HG03439 (cell line): Measurements from ENCODE around the gene OSBPL9.
A peak's percentile ranks its signal among the peaks of the same experiment; 100 is the strongest.
"Not testable (repeated sequence)": the region's sequence is repeated elsewhere in the genome, so short reads cannot be mapped to it uniquely, and the experiment has no call there.

Experiments used
- ATAC-seq: cut with Tn5 transposase; IDR thresholded peaks from one replicate; pipeline ENCODE4 v1.9.1; 2021; ENCODE audit warnings: mild to moderate bottlenecking, moderate library complexity; ENCODE audit not compliant: unreplicated experiment

The OSBPL9 gene

DNA sequence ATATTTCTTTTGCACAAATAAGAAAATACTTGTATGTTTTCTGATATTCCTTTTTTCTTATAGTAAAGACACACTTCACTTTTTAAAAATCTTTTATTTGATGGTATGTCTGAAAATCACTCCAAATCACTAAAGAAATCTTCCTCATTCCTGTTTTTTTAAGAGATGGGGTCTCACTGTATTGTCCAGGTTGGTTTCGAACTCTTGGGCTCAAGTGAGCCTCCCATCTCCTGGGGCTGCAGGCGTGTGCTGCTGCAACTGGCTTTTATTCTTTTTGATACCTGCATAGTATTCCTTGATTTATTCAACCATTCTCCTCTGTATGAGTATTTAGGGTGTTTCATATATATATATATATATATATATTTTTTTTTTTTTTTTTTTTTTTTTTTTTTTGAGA is 88.1 kb downstream of the OSBPL9 start:
- ATAC-seq: no peak

DNA sequence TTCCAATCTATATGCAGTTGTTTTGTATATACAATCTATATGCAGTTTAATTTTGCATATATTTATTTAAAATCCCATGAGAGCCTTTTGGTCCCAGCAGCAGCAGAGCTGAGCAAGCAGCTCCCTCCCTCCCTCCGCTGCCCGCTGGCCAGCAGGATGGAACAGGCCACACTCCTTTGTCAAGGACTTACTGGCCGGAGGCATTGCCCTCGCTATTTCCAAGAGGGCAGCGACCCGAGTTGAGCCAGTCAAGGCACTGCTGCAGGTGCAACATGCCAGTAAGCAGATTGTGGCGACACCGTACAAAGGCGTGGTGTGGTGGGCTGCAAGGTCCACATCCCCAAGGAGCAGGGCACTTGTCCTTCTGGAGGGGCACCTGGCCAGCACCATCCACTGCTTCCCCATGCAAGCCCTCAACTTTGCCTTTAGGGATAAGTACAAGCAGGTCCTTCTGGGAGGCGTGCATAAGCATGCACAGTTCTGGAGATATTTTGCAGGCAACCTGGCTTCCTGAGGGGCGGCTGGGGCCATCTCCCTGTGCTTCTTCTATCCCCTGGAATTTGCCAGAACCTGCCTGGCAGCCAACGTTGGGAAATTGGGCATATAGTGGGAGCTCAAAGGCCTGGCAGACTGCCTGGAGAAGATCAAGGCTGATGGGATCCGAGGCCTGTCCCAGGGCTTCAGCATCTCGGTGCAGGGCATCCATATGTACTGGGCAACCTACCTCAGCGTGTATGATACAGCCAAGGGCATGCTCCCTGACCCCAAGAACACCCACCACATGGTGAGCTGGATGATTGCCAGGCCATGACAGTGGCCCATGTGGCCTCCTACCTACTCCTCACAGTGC is 92.2 kb downstream of the OSBPL9 start:
- ATAC-seq: no peak

DNA sequence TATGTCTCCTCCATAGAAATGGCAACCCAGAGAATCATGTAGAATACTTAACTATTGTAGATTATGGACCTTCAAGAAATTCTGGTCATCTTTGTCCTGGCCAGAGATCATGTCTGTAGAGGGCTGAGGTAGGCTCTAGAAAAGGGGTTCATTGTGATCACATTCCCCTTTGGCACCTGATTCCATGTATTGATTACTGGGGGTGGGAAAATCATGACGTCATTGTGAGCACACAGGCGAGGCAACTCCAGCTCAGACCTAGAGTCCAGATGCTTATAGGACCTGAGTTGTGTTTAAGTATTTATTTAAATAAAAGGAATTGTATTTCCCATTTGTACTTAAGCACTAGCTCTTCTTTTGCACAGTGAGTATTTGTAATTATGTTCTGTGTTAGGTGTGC is 93.1 kb downstream of the OSBPL9 start:
- no peak for ATAC-seq

DNA sequence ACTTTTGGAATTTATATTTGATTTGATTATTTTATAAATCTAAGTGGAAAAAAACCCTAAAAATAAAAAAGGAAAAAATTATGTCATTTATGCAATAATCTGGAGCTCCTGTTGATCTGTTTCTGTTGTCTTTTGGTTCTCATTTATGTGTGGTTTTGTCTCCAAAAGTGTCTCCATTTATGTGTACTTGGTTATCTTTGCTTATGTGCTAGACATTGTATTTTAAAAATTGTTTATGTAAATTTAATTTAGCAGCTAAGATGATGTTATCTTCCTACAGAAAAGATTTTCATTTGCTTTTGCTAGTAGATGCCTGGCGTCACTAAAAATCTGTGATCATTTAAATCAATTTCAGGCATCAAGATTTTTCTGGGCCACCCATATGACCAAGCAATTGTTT is 95.7 kb downstream of the OSBPL9 start:
- ATAC-seq: no peak

DNA sequence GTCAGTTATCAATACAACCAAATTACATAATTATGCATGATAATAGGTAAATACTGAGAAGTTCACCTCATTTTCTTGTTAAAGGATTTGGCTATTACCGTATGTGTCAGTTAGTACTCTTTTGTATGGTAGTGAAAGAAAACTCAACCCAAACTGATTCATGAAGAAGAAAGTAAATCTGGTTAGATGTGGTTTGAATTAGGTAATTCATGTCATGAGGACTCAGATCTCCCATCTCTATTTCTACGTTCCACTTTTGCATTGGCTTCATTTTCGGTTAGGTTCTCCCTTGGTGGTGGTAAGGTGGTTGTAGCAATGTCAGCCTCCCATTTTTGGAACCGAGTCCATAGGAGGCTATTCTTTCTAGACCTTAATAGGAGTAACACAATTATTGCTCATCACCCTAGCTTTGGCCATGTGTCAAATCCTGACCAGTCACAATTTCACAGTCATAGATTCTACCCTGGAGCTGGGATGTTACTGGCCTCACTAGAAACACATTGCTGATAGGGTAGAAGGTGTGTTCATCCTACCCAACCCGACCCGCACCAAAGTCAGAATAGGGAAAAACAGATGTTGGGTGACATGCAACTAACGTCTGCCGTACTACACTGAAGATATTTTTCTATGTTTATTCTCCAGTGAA is 97.6 kb downstream of the OSBPL9 start:
- ATAC-seq: no peak

DNA sequence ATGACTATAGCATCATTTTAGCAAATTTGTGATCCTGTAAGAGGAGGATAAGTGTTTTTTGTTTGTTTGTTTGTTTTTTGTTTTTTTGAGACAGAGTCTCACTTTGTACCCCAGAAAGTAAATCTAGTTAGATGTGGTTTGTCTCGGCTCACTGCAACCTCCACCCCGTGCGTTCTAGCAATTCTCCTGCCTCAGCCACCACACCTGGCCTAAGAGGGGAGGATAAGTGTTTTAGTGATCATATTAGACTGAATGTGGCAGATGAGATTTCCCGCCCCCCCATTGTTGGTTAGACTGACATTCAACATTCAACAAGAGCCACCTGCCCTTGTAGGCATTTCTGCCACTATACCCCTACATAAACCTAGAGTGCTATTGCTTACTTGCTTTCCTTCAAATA is 98.5 kb downstream of the OSBPL9 start:
- ATAC-seq: no peak

DNA sequence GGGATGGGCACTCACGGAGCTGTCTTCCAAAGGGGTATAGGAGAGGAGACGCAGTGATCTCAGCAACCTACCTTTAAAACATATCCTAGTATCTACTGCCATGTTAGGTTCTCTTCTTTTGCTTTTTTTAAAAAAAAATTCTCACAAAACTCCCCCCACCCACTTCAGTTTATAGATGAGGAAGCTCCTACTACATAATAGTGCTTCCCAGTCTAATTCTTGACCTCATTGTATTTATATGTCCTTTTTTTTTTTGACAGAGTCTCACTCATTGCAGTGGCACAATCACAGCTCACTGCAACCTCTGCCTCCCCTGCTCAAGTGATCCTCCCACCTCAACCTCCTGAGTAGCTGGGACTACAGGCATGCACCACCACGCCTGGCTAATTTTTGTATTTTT is 99.9 kb downstream of the OSBPL9 start:
- no peak for ATAC-seq

DNA sequence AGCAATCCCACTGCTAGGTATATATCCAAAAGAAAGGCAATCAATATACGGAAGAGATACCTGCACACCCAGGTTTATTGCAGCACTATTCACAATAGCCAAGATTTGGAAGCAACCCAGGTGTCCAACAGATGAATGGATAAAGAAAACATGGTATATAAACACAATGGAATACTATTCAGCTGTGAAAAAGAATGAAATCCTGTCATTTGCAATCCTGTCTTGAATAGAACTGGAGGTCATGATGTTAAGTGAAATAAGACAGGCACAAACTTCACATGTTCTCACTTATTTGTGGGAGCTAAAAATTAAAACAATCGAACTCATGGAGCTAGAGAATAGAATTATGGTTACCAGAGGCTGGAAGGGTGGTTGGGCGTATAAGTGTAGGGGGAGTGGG is 101.0 kb downstream of the OSBPL9 start:
- no peak for ATAC-seq

DNA sequence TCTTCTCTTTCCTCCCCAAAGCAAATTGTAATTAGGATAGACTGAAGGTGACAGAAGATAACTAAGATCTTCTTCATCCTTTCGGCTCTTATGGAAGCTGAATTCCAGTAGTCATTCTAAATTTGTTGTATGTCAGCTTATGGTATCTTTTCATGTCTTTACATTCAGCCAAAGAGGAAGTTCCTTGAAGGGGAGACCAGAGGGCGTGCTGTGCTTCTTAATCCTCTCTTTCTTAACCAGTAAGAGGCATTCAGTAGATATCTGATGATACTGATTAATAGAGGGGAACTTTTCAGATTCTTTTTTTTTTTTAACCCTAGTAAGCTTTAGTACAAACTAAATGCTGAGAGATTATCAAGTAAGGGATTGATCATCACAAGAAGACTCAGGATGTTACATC is 102.3 kb downstream of the OSBPL9 start:
- ATAC-seq: no peak

DNA sequence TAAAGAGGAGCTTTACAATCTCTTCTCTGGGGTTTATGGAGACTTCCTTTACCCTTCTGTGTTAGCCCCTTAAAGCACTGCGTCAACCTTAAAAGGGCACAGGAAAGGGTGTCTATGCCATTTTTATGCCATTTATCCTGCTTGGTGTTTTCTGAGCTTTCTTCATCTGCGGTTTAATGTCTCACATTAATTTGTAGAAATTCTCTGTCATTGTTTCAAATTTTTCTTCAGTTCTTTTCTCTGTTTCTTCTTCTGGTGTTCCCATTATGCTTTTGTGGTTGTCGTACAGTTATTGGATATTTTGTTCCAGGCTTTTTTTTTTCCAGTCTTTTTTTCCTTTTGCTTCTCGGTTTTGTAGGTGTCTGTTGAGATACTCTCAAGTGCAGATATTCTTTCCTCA is 107.9 kb downstream of the OSBPL9 start:
- ATAC-seq: no peak

DNA sequence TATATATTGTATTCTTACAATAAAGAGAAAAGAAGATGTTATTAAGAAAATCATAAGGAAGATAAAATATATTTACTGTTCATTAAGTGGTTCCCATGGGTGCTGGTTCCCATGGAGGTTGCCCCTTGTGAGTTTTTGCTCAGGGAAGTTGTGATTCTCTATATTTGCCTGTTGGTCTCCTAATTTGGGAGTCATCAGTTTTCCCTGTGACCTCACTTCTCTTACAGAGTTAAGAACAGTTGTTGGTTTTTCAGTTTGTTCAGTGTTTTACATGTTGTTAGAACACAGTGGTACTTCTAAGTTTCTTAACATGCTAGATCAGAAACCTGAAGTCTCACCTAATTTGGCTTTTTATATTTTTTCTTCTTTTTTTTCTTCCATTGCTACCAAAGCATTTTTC is 109.2 kb downstream of the OSBPL9 start:
- ATAC-seq: no peak

DNA sequence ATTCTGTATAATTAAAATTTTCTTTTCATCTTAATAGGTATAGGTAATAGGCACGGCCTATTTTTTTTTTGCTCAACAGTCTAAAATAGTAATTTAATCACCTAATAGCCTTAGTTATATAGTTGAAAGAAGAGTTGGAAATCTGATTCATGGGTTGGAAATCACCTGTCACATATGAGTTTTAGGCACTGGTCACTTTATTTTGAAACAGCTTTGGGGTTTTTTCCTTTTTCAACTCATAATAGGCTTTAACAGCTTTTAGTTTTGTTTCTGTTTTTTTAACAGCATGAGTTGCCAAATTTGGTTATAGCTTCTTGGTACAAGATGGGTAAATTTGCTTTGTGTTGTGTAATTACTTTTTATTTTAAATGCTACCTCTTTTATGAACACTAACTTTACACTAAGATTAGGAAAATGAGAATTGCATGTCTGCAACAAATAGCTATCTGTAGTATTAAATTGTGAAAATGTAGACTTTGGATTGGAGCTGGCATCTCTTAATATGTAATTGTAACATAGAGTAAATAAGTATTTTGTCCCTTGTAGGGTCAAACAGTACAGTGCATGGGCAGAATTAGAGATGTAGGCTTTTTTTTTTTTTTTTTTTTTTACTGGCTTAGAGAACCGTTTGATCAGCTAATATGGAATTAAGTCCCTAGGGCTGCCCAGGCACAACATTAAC is 109.8 kb downstream of the OSBPL9 start:
- no peak for ATAC-seq

DNA sequence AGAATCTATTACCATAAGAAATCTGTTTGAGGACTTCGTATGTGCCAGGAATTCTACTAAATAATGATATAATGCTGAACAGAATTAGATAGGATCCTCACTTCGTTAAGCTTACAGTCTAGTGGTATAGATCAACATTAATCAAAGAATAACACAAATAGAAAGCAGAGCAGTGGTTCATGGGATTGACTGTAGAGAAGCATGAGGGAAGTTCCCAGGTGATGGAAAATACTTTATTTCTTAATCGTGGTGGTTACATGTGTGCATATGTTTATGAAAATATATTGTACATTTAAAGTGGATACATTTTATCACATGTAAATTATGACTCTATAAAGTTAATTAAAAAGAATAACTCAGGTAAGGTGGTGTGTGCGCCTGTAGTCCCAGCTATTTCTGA is 110.5 kb downstream of the OSBPL9 start:
- no peak for ATAC-seq

DNA sequence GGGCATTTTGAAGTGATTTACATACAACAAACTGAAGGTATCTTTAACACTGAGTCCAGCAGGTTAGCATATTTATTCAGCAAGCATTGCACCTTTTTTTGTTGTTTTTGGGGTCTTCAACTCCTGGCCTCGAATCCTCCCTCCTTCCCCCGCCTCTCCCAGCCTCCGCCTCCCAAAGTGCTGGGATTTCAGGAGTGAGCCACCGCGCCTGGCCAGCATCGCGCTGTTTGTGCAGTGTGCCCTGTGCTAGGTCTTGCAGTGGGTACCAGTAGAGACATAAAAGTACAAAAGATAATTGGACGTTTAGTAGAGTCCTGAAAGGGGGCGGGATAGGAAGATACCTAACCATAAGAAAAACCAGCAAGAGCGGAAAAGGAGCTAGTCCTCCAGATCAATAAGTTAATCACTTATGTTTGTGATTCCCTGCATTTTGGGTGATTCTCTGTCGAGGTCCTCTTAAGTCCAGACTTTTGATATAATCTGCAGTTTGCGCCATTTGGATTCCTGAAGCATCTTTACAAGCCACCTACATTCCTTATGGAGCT is 111.8 kb downstream of the OSBPL9 start:
- no peak for ATAC-seq

DNA sequence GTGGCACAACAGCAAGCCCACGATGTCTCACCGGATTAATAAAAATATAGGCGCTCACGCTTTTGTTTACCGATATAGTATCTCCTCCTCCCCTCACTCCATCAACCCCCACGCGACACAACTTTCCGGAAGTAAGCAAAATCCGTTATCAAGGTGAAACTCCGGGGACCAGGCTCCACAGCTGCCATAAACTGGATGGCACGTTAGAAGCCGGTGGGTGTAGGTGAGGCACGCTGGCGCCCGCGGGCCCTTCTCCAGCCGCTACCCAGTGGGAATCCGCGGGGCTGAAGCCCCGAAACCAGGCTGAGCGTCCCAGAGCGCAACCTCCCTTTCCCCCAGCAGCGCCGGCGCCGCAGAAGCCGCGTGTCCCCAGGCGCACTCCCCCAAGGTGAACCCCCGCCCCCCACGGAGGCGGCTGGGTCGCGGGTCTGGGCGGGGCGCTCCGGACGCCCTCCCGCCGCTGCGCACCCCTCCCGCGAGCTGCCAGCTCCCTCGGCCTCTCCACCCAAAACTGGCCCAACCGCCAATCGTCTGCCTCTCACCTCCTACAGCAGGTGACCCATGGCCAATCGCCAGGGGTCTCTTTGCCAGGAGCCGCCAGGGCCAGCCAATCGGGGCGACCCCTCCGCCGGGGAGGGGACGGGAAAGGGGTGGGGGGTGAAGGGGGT is 112.4 kb downstream of the OSBPL9 start:
- ATAC-seq: peak; percentile 88

DNA sequence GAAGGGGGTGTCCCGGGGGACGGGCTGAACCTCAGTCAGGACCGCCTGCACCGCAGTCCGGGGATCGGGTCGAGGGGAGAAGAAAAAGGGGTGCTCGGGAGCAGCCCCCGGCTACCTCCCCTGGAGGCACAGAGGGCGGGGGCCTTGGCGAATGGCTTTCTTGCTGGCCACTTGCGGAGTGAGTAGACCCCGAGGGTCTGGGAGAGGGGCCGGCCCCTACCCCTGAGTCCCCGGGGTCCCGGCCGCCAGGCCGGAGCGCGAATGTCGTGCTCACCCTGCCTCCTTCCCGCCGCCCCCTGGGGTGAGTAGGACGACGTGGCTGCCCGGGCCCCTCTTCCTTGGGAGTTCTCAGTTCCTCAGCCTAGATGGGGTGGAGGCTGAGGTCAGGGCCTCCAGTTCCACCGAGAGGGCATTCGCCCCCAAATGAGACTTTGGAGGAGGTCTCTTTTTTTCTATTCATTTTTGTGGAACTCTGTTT is 113.0 kb downstream of the OSBPL9 start:
- ATAC-seq: peak; percentile 31

DNA sequence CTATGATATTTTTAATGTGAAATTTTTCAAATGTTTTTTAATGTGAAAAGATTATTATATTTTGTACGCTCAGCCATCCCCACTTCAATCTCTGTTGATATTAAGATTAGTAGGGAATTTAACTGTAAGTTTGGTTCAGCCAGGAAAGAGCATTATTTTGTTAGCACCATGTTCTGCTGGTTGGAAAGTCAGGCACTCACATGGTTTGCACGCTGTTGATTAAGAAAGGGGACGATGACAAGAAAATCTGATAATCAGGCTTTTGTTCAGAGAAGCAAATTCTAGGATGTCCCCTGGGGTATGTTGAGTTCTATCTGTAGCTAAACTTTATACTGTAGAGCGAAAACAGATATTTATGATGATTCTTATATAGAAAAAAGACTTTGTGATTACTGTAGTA is 115.1 kb downstream of the OSBPL9 start:
- no peak for ATAC-seq

DNA sequence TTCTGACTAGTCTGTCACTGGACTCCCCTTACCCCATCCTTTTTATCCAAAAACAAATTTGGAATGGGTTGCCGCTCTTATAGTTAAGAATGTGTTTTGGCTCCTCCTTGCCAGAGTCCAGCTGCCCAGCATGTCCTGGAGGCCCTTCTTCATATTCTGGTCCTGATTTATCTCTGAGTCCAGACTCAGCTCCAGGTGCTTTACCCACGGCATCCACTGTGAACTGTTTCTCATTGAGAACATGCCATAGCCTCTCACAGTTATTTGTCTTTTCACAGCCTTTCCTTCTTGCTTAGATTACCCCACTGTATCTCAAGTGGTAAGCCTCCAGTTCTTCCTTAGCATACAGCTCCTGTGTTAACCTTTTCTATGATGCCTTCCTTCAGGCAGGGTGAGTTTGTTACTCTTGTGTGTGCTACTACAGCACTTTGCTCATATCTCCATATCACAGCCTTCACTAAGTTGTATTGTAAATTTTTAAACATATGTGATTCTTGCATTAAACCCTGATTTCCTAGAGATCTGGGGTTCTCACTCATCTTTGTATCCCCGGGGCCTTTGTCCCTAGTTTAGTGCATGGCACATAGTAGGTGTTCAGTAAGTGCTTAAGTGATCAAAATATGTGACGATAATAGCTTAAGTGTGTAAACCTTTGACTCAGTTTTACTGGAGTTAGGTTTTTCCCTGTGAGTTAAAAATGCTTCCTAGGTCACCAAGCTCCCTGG is 116.0 kb downstream of the OSBPL9 start:
- no peak for ATAC-seq

DNA sequence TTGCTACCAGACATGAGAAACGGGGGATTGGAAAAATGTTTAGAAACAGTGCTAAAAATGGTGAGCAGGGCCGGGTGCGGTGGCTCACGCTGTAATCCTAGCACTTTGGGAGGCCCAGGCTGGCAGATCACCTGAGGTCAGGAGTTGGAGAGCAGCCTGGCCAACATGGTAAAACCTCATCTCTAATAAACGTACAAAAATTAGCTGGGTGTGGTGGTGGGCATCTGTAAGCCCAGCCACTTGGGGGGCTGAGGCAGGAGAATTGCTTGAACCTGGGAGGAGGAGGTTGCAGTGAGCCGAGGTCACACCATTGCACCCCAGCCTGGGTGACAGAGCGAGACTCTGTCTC is 116.5 kb downstream of the OSBPL9 start:
- ATAC-seq: not testable (repeated sequence)

DNA sequence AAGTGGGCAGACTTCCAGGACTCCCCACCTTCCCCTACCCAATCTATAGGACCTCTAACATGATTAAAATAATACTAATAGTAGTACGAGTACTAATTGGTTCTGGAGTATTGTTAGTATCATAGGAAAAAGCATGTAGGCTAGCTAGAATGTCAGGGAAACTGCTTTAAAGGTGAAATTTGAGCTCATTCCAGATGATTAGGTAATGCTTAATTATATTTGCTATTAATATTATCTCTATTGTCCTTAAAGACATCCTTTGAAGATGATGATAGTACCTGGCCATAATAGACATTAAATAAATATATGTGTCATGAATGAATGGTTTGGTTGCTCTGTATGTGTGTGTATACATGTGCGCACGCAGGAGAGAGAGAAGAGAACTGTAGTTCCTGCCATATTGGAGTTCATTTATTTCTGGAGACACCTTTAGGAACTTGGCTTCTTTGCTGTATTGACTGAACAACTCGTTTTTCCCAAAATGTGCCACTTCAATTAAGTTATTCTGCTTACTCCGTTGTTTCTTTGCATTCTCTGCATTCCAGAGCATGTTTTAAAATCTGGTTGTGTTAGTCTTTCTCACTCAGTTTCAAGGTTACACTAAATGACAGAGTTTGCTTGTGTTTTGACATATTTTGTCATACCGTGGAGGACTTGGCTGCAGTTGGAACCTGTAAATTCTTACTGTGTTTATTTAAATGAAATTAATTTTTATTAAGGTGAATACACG is 117.1 kb downstream of the OSBPL9 start:
- ATAC-seq: no peak
